NCI-H2107 treated with DMSO at 0.1 percent for 48 hours (cell line): ENCODE measurements around the gene MFSD12.
"Not testable (repeated sequence)": the region's sequence is repeated elsewhere in the genome, so short reads cannot be mapped to it uniquely, and the experiment has no call there.

ENCODE experiments used
- DNase-seq: peaks from one replicate; lab custom pipeline; 2025; ENCODE audit not compliant: unreplicated experiment; lab: John Stamatoyannopoulos, UW

The MFSD12 gene

DNA sequence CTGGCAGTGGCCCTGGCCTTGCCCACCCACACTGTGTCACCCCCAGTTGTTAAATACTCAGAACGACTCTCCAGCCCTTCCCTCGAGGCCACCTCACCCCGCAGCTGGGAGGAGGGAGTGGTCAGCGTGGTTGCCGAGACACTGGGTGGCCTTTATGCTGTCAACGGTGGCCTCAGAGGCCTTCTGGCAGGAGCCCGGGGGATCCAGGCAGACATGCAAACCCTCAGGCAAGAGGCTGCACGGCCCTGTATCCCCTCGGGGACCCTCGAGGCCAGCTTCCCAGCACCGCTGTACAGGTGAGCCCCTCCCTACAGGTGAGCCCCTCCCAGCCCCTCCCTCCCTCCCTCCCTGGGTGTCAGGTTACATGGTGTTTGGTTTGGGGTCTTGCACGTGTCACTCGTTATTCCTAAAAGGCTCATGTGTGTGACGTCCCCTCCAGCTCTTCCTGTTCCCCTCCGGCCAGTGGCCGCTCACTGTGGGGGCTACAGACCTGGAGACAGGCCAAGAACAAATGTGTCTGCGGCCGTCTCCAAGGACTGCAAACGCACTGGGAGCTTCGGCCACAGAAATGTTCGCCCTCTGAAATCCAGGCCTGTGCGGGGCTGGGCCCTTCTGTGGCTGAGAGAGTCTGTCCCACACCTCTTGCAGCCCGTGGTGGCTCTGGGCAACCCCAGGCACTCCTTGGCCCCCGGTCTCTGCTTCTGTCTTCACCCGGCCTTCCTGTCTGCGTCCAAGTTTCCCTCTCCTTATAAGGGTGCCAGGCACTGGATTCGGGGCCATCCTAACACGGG lies 18.2 kb downstream of the MFSD12 start, which contains the start of gene TEKTIP1:
TEKTIP1 (plus strand) TSS at position 210 of the 791 bp plus-strand sequence; CDS start at position 214, 4 bp downstream.
- DNase-seq: no peak

DNA sequence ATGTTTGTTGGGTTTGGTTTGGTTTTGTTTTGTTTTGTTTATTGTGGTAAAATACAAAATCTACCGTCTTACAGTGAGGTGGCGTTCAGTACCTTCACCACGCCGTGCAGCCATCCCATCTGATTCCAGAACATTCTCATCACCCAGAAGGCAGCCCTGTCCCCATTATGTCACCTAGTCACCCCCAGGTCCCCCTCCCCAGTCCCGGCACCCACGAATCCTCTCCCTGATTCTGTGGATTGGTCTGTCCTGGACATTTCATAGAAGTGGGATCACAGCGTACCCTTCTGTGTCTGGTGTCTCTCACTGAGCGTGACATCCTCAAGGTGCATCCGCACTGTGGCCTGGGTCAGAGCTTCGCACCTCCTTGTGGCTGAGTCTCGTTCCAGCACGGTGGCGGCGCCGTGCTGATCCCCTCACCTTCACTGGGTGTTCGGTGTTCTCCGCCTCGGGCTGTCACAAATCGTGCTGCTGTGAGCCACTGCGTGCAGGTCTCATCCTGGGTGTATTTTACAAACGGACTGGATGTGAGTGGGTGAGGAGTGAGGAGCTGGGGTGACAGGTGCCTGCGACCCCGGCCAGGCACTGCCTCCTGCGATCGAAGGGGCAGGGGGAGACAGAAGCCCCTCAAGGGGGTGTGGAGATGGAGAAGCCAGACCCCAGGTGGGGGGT lies 19.0 kb downstream of the MFSD12 start:
- DNase-seq: no peak

DNA sequence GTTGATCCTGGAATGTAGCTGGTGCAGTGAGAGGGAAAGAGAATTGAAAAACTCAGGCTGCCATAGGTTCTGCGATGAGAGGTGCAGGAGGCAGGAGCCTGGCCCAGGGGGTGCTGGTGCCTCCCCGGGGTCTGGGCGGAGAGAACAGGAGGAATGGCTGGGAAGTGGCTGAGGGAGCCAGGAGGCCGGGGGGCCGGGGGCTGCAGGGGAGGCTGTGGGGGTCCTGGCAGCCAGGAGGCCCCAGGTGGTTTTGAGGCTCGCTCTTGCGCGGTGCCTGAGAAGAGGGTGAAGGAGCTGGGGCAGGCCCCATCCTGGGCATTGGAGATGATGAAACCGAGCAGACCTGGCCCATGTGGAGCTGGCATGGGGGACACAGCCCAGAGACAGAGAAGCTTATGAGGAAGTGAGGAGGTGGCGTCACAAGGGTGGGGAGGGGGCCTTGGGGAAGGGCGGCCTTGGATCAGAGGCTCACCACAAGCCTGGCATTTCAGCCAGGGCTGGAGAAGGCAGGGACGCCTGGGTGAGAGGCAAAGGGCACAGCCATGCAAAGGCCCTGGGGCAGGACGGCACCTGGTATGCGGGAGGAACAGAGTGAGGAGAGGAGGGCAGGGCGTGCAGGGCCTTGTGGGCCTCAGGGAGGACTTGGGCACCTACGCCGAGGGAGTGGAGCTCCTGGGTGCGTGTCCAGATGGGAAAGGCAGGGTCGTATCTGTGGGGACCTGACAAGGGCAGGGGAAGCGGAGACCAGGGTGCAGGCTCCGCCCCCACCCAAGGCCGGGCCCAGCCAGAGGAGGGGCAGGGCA lies 19.7 kb downstream of the MFSD12 start:
- DNase-seq: no peak

GRCh38 chr19:3537101-3537437 lies 20.3 kb downstream of the MFSD12 start:
- DNase-seq: no peak

DNA sequence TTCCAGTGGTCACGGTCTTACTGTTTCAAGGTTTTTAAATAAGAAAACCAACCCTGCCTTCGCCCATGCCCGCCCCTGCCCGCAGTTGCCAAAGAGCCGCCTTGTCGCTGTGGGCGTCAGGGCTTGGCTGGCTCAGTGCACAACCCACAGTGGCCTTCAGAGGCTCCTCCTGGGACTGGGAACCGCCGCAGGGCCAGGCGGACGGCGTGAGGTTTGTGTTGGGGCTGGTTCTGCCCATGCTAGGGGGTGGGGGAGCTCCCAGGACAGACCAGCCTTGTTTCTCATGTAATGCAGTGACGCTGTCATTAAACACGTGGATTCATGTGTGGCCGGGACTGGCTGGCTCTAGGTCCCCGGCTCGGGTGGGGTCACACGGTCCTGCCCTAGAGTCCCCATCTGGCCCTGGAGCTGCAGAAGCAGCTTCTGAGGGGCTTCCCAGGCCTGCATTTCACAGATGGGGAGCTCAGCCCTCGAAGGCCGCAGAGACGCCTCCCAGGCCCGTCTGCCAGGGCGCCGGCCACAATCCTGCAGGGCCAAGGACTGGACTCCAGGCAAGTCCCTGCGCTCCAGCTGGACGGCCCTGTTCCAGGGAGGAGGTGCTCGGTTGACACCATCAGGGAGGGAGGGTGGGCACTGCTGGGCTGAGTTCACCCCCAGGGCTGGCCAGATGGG lies 20.8 kb downstream of the MFSD12 start:
- no peak for DNase-seq

DNA sequence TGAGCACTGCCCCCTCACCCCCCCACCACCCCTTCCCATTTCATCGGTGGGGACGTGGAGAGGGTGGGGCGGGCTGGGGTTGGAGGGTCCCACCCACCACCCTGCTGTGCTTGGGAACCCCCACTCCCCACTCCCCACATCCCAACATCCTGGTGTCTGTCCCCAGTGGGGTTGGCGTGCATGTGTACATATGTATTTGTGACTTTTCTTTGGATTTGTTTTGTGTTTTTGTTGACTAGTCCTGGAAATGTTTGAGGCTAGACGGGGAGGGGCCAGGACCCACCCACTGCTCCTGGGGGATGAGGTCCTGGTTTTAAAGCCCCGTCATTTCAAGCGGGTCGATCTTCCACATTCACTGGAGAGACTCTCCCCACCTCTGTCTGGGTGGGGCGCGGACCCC lies 21.4 kb downstream of the MFSD12 start:
- no peak for DNase-seq

DNA sequence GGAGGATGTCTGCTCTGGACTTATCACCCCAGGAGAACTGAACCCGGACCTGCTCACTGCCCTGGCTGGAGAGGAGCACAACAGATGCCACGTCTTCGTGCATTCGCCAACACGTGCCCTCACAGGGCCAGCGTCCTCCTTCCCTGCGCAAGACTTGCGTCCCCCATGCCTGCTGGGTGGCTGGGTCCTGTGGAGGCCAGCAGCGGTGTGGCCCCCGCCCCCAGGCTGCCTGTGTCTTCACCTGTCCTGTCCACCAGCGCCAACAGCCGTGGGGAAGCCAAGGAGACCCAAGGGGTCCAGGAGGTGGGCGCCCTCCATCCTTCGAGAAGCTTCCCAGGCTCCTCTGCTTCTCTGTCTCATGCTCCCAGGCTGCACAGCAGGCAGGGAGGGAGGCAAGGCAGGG lies 21.8 kb downstream of the MFSD12 start:
- DNase-seq: no peak

DNA sequence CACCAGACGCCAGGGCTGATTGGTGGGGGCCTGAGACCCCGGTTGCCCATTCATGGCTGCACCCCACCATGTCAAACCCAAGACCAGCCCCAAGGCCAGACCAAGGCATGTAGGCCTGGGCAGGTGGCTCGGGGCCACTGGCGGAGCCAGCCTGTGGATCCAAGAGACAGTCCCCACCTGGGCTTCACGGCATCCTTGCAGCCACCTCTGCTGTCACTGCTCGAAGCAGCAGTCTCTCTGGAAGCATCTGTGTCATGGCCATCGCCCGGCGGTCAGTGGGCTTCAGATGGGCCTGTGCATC lies 22.2 kb downstream of the MFSD12 start:
- no peak for DNase-seq

GRCh38 chr19:3534375-3535234 lies 22.8 kb downstream of the MFSD12 start:
- DNase-seq: no peak

GRCh38 chr19:3533563-3534216 lies 23.7 kb downstream of the MFSD12 start:
- no peak for DNase-seq

- no peak for DNase-seq
Measured at GRCh38 chr19:3533033-3533432, 24.4 kb downstream of the MFSD12 start.

DNA sequence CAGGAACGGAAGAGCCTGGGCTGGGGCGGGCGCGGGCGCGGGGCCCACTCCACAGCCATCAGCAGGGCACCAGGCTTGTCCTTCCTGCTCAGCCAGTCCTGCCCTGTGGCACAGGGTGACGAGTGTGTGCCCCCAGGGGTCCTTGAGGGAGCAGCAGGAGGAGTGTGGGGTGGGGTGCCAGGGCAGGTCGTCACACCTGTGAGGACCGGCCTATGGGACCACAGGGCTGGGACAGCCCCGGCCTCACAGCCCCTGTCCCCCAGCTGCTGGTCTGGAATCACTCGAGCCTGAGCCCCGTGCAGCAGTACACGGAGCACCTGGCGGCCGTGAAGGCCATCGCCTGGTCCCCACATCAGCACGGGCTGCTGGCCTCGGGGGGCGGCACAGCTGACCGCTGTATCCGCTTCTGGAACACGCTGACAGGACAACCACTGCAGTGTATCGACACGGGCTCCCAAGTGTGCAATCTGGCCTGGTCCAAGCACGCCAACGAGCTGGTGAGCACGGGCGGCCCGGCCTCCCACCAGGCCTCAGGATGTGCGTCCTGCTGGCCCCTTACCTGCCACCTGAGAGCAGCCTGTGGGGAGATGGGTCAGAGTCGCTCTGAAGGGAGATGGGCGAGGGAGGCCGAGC lies 25.1 kb downstream of the MFSD12 start:
- no peak for DNase-seq

DNA sequence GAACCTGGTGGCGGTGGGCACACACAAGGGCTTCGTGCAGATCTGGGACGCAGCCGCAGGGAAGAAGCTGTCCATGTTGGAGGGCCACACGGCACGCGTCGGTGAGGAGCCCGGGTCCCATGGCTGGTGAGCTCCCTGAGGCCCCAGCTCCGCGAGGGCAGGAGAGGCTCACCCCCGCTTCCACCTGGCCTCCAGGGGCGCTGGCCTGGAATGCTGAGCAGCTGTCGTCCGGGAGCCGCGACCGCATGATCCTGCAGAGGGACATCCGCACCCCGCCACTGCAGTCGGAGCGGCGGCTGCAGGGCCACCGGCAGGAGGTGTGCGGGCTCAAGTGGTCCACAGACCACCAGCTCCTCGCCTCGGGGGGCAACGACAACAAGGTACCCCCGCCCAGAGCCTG lies 25.7 kb downstream of the MFSD12 start:
- no peak for DNase-seq

DNA sequence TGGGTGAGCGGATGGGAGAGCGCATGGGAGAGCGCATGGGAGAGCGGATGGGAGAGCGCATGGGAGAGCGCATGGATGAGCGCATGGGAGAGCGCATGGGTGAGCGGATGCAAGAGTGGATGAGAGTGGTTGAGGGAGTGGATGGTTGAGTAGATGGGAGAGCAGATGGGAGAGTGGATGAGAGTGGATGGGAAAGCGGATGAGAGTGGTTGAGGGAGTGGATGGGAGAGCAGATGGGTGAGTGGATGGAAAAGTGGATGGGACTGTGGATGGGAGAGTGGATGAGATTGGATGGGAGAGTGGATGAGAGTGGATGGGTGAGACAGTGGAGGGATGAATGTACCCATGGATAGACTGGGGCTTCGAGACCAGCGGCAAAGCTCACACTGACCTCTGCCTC lies 27.0 kb downstream of the MFSD12 start:
- DNase-seq: no peak

- not testable (repeated sequence) for DNase-seq
Measured at GRCh38 chr19:3529299-3529698, 28.1 kb downstream of the MFSD12 start.

GRCh38 chr19:3528539-3529211 lies 28.7 kb downstream of the MFSD12 start:
- no peak for DNase-seq

GRCh38 chr19:3528080-3528479 lies 29.3 kb downstream of the MFSD12 start:
- DNase-seq: no peak

- no peak for DNase-seq
Measured at GRCh38 chr19:3527238-3527910, 30.0 kb downstream of the MFSD12 start.
